HEK293T (cell line): ENCODE measurements around the gene ART4.

Experiments used
- CTCF ChIA-PET: fragments of 350-600 bp; formaldehyde crosslinking; extraction: SDS; loops from one replicate; lab custom pipeline; 2021; ENCODE audit warnings: antibody characterized with exemption, inconsistent platforms; lab: Yijun Ruan, JAX
- POLR2A ChIA-PET: fragments of 350-600 bp; formaldehyde crosslinking; extraction: SDS; loops from one replicate; lab custom pipeline; 2020; ENCODE audit warnings: antibody characterized with exemption, inconsistent platforms; lab: Yijun Ruan, JAX
- DNase-seq: peaks from one replicate; pipeline ENCODE4 v3.0.0; 2012; ENCODE audit warnings: mixed read lengths; ENCODE audit errors: extremely low spot score
- ARNT ChIP-seq: fragments of 450-650 bp; IDR thresholded peaks from 2 replicates; pipeline ENCODE4 v1.6.1; 2017; ENCODE audit warnings: mild to moderate bottlenecking
- BHLHE40 ChIP-seq: fragments of 450-650 bp; IDR thresholded peaks from 2 replicates; pipeline ENCODE4 v1.6.1; 2016; ENCODE audit warnings: mild to moderate bottlenecking, moderate library complexity, borderline replicate concordance
- CTBP1 ChIP-seq: fragments of 450-650 bp; IDR thresholded peaks from 2 replicates; pipeline ENCODE4 v1.6.1; 2016; ENCODE audit warnings: borderline replicate concordance
- ELF4 ChIP-seq: fragments of 450-650 bp; IDR thresholded peaks from 2 replicates; pipeline ENCODE4 v1.6.1; 2017; ENCODE audit warnings: antibody characterized with exemption
- FOXA1 ChIP-seq: fragments of 450-650 bp; IDR thresholded peaks from 2 replicates; pipeline ENCODE4 v1.6.1; 2016; ENCODE audit warnings: mild to moderate bottlenecking
- FOXK2 ChIP-seq: fragments of 450-650 bp; IDR thresholded peaks from 2 replicates; pipeline ENCODE4 v1.6.1; 2016; ENCODE audit warnings: mild to moderate bottlenecking
- FOXM1 ChIP-seq: fragments of 450-650 bp; IDR thresholded peaks from 2 replicates; pipeline ENCODE4 v1.6.1; 2017; ENCODE audit warnings: mild to moderate bottlenecking, borderline replicate concordance
- HDGF ChIP-seq: fragments of 450-650 bp; IDR thresholded peaks from 2 replicates; pipeline ENCODE4 v1.6.1; 2017; ENCODE audit warnings: antibody characterized with exemption, borderline replicate concordance
- L3MBTL2 ChIP-seq: fragments of 450-650 bp; conservative IDR thresholded peaks from 2 replicates; pipeline ENCODE4 v1.6.1; 2016; ENCODE audit warnings: mild to moderate bottlenecking
- LEF1 ChIP-seq: fragments of 450-650 bp; IDR thresholded peaks from 2 replicates; pipeline ENCODE4 v1.6.1; 2017; ENCODE audit warnings: mild to moderate bottlenecking, borderline replicate concordance
- NFRKB ChIP-seq: fragments of 450-650 bp; IDR thresholded peaks from 2 replicates; pipeline ENCODE4 v1.6.1; 2016; ENCODE audit warnings: mild to moderate bottlenecking, moderate library complexity
- SP1 ChIP-seq: fragments of 450-650 bp; IDR thresholded peaks from 2 replicates; pipeline ENCODE4 v1.6.1; 2017
- SUZ12 ChIP-seq: fragments of 450-650 bp; IDR thresholded peaks from 2 replicates; pipeline ENCODE4 v1.6.1; 2016; ENCODE audit warnings: mild to moderate bottlenecking
- TARDBP ChIP-seq: fragments of 450-650 bp; IDR thresholded peaks from 2 replicates; pipeline ENCODE4 v1.6.1; 2016
- ZNF384 ChIP-seq: fragments of 450-650 bp; IDR thresholded peaks from 2 replicates; pipeline ENCODE4 v1.6.1; 2016
- TF ChIP-seq, protein P1 (sequence below): fragments of 450-650 bp; IDR thresholded peaks from 2 replicates; pipeline ENCODE4 v1.6.1; 2016

ART4 gene

GRCh38 chr12:14803011-14803829 is 40.1 kb downstream of the ART4 start, which contains the start of the genes C12orf60 and WBP11:
C12orf60 (plus strand) TSS chr12:14803670; CDS start chr12:14822936, 19,266 bp downstream.
WBP11 (minus strand) TSS chr12:14803478; CDS start chr12:14801383, 2,095 bp downstream.
- TF ChIP-seq ZNF384 (no peak), ELF4 (no peak; the same call in 1 of the 2 replicates), NFRKB (peak; percentile 77; the same call in 1 of the 2 replicates), FOXK2 (no peak), SUZ12 (no peak), SP1 (no peak), L3MBTL2 (peak; percentile 23; the same call in 1 of the 2 replicates), TARDBP (no peak), FOXA1 (no peak), LEF1 (no peak), CTBP1 (no peak), HDGF (no peak)
- TF ChIP-seq, protein P1, sequence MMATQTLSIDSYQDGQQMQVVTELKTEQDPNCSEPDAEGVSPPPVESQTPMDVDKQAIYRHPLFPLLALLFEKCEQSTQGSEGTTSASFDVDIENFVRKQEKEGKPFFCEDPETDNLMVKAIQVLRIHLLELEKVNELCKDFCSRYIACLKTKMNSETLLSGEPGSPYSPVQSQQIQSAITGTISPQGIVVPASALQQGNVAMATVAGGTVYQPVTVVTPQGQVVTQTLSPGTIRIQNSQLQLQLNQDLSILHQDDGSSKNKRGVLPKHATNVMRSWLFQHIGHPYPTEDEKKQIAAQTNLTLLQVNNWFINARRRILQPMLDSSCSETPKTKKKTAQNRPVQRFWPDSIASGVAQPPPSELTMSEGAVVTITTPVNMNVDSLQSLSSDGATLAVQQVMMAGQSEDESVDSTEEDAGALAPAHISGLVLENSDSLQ = peak; percentile 99
- DNase-seq = peak; percentile 89
- ChIA-PET POLR2A (interaction anchor here (0.5 to 3.1 kb wide), 16 partner anchors 8 to 1239 kb away, joined by 3 to 69 read pairs (median 3); partner anchors contain the start of genes SMCO3 and STRAP), CTCF (interaction anchor here (0.7 to 0.9 kb wide), 2 partner anchors 11 to 400 kb away, joined by 3 read pairs; no protein-coding TSS in a partner anchor)

GRCh38 chr12:14802721-14803010 is 40.7 kb downstream of the ART4 start:
- CTCF ChIA-PET = interaction anchor here (0.7 to 0.9 kb wide), 2 partner anchors 10 to 401 kb away, joined by 3 read pairs; no protein-coding TSS in a partner anchor
- POLR2A ChIA-PET = interaction anchor here (0.7 to 3.1 kb wide), 8 partner anchors 8 to 135 kb away, joined by 3 to 69 read pairs (median 3); a partner anchor contains a TSS
- TF ChIP-seq SP1 (no peak), HDGF (no peak), SUZ12 (no peak), NFRKB (no peak), LEF1 (no peak), ELF4 (no peak), FOXK2 (no peak), TARDBP (no peak), BHLHE40 (no peak), FOXM1 (no peak), L3MBTL2 (no peak), ZNF384 (no peak), CTBP1 (no peak), FOXA1 (no peak), ARNT (no peak)
- TF ChIP-seq, protein P1 = no peak
- no peak for DNase-seq

GRCh38 chr12:14802247-14802646 is 41.1 kb downstream of the ART4 start:
- TF ChIP-seq FOXA1 (no peak), TARDBP (no peak), SUZ12 (no peak), NFRKB (no peak), ARNT (no peak), BHLHE40 (no peak), LEF1 (no peak), SP1 (no peak), HDGF (no peak), FOXM1 (no peak), FOXK2 (no peak), ELF4 (no peak), L3MBTL2 (no peak)
- TF ChIP-seq, protein P1 = no peak
- POLR2A ChIA-PET = interaction anchor here (0.7 to 3.1 kb wide), 6 partner anchors 9 to 79 kb away, joined by 3 to 69 read pairs (median 3); a partner anchor contains a TSS
- no peak for DNase-seq
- CTCF ChIA-PET = interaction anchor here (0.7 kb wide), 1 partner anchor 401 kb away, joined by 3 read pairs; no protein-coding TSS in a partner anchor

DNA sequence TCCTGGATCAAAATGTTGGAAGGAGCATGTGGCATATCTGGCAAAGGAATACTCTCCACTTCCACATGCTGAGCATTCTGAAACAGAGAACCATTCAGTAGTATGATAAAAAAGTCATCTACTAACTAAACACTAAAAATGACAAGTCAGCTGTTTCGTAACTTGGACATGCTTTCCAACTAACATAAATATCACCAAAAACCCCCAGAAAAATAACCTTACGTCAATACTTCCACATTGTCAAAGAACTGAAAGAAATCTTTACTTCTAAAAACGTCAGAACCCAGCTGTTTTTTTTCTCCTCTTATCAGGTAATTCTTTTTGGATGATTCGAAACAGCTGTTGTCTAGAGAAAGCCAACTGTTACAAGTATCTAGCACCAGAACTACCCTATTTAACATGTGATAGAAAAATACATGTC is 48.3 kb downstream of the ART4 start:
- no peak for DNase-seq
- CTCF ChIA-PET = no interaction called here
- POLR2A ChIA-PET = interaction anchor here (1.2 kb wide), 1 partner anchor 24 kb away, joined by 3 read pairs; a partner anchor contains a TSS
- TF ChIP-seq L3MBTL2 (no peak), NFRKB (no peak), FOXM1 (no peak), ZNF384 (no peak), BHLHE40 (no peak), SP1 (no peak), FOXA1 (no peak)
- TF ChIP-seq, protein P1 = no peak

GRCh38 chr12:14785568-14785967 is 57.8 kb downstream of the ART4 start:
- DNase-seq = no peak
- CTCF ChIA-PET = no interaction called here
- POLR2A ChIA-PET = interaction anchor here (3.7 kb wide), 1 partner anchor 15 kb away, joined by 25 read pairs; a partner anchor contains a TSS
- TF ChIP-seq FOXA1 (no peak), SP1 (no peak), TARDBP (no peak), ZNF384 (no peak), SUZ12 (no peak), FOXM1 (no peak), ELF4 (no peak), ARNT (no peak), NFRKB (no peak), BHLHE40 (no peak), L3MBTL2 (no peak), CTBP1 (no peak)
